ENCODE results near the gene CD3E. TPM values are rescaled to one million over a fixed set of nuclear protein-coding genes. Genes with fewer than 3 reads are reported as not detected.

Gene CD3E
- total and polyA plus RNA-seq, 2 donors (not counting 1 experiment from before 2014, with no cell fraction given): 1.0 to 1.7 TPM

GRCh38 chr11:118325283-118325682 is 20.8 kb downstream of the CD3E start:
- Histone ChIP-seq H3K9me3 (ENCODE audit: control extremely low read depth in 1 of 3, control insufficient read depth in 2 of 3, insufficient read depth in 1 of 3, low read length in 2 of 3) (no peaks in the 10 kb centered on the region), H3K4me1 (ENCODE audit: control insufficient read depth in 2 of 2, insufficient read depth in 2 of 2, low read length in 2 of 2) (peaks cover 32 to 35% of the 10 kb centered on the region in 2 donors), H3K9ac (ENCODE audit: low read length) (no peak overlapping the region), H3K27me3 (replicated peaks in 1 of 4; ENCODE audit: control extremely low read depth in 1 of 4, control insufficient read depth in 3 of 4, insufficient read depth in 4 of 4, low read length in 3 of 4) (no peaks in the 10 kb centered on the region), H3K4me3 (ENCODE audit: control extremely low read depth in 1 of 5, extremely low read depth in 1 of 5, insufficient read depth in 1 of 5, low read depth in 2 of 5, low read length in 4 of 5) (no peak overlapping the region), H2AFZ (ENCODE audit: insufficient read depth, low read depth, low read length, poor library complexity, severe bottlenecking) (no peak overlapping the region), H3K27ac (ENCODE audit: low read length in 2 of 2) (no peak overlapping the region), H3K36me3 (replicated peaks in 1 of 2; ENCODE audit: control extremely low read depth in 1 of 2, control insufficient read depth in 1 of 2, extremely low read depth in 1 of 2, insufficient read depth in 2 of 2, low read length in 1 of 2) (no peaks in the 10 kb centered on the region), H4K20me1 (ENCODE audit: control insufficient read depth, insufficient read depth, low read length, poor library complexity, severe bottlenecking) (no peaks in the 10 kb centered on the region), H3K4me2 (replicated peaks; ENCODE audit: low read depth, low read length, poor library complexity, severe bottlenecking) (no peak overlapping the region), H3K79me2 (ENCODE audit: control insufficient read depth, insufficient read depth, low read length) (no peaks in the 10 kb centered on the region)
- Mint-ChIP-seq H3K4me3 (no peak overlapping the region), H3K27ac (no peak overlapping the region), H3K27me3 (peaks cover 7% of the 10 kb centered on the region), H3K4me1 (peaks cover 24% of the 10 kb centered on the region), H3K9me3 (ENCODE audit: insufficient read depth) (no peaks in the 10 kb centered on the region)
- intact Hi-C loops (cut with micrococcal nuclease): no loop called here
- ATAC-seq (ENCODE audit: low read depth): no peak
- TF ChIP-seq EZH2 (IDR thresholded peaks at IDR 0.05; ENCODE audit: borderline replicate concordance, insufficient read depth, low read depth, low read length, poor library complexity, severe bottlenecking) (no peak), CTCF (IDR thresholded peaks at IDR 0.05) (no peak)
- ChIA-PET CTCF (interaction anchor here (0.7 kb wide), 1 partner anchor 591 kb away, joined by 5 read pairs; no protein-coding TSS in a partner anchor), POLR2A (no interaction called here)
- no peak for DNase-seq

GRCh38 chr11:118328745-118329144 is 24.2 kb downstream of the CD3E start:
- Histone ChIP-seq H2AFZ (ENCODE audit: insufficient read depth, low read depth, low read length, poor library complexity, severe bottlenecking) (no peak overlapping the region), H3K27me3 (replicated peaks in 1 of 4; ENCODE audit: control extremely low read depth in 1 of 4, control insufficient read depth in 3 of 4, insufficient read depth in 4 of 4, low read length in 3 of 4) (no peaks in the 10 kb centered on the region), H3K27ac (ENCODE audit: low read length in 2 of 2) (no peak overlapping the region), H3K36me3 (replicated peaks in 1 of 2; ENCODE audit: control extremely low read depth in 1 of 2, control insufficient read depth in 1 of 2, extremely low read depth in 1 of 2, insufficient read depth in 2 of 2, low read length in 1 of 2) (no peaks in the 10 kb centered on the region), H3K9me3 (ENCODE audit: control extremely low read depth in 1 of 3, control insufficient read depth in 2 of 3, insufficient read depth in 1 of 3, low read length in 2 of 3) (no peaks in the 10 kb centered on the region), H4K20me1 (ENCODE audit: control insufficient read depth, insufficient read depth, low read length, poor library complexity, severe bottlenecking) (no peaks in the 10 kb centered on the region), H3K9ac (ENCODE audit: low read length) (no peak overlapping the region), H3K4me2 (replicated peaks; ENCODE audit: low read depth, low read length, poor library complexity, severe bottlenecking) (no peak overlapping the region), H3K4me1 (ENCODE audit: control insufficient read depth in 2 of 2, insufficient read depth in 2 of 2, low read length in 2 of 2) (peaks cover 0 to under 1% of the 10 kb centered on the region in 2 donors), H3K79me2 (ENCODE audit: control insufficient read depth, insufficient read depth, low read length) (no peaks in the 10 kb centered on the region), H3K4me3 (ENCODE audit: control extremely low read depth in 1 of 5, extremely low read depth in 1 of 5, insufficient read depth in 1 of 5, low read depth in 2 of 5, low read length in 4 of 5) (no peak overlapping the region)
- intact Hi-C loops (cut with micrococcal nuclease): no loop called here
- ATAC-seq (ENCODE audit: low read depth) (no peak), DNase-seq (no peak)
- ChIA-PET POLR2A (no interaction called here), CTCF (interaction anchor here (1.2 kb wide), 1 partner anchor 10 kb away, joined by 3 read pairs; no protein-coding TSS in a partner anchor)
- Mint-ChIP-seq H3K27ac (no peak overlapping the region), H3K9me3 (ENCODE audit: insufficient read depth) (no peaks in the 10 kb centered on the region), H3K4me3 (no peak overlapping the region), H3K4me1 (no peaks in the 10 kb centered on the region), H3K27me3 (peaks cover 7% of the 10 kb centered on the region)
- TF ChIP-seq EZH2 (IDR thresholded peaks at IDR 0.05; ENCODE audit: borderline replicate concordance, insufficient read depth, low read depth, low read length, poor library complexity, severe bottlenecking) (no peak), CTCF (IDR thresholded peaks at IDR 0.05) (no peak)
